Psoas muscle (tissue), 8 donors: ENCODE measurements around the gene HLA-DPB1. TPM values are rescaled to one million over a fixed set of nuclear protein-coding genes. Genes with fewer than 3 reads are reported as not detected.

Experiments
- ATAC-seq, 4 donors: fragments of 200-7000 bp; cut with Tn5 transposase; one replicate each; pipeline ENCODE4 v1.9.1; 2020; ENCODE audit warnings: moderate library complexity in 3 of 4, mild to moderate bottlenecking in 2 of 4
- DNase-seq, 2 donors: peaks; one replicate each; pipeline ENCODE4 v3.0.0-alpha.2; 2020
- H3K27ac ChIP-seq: fragments of 200-600 bp; one replicate; pipeline ENCODE4 v1.8.0; 2022
- H3K27me3 ChIP-seq, 3 donors: fragments of 200-600 bp in 1 of 3; one replicate each; pipeline versions ENCODE4 v1.6.1 to v1.8.0; 2013 to 2022; ENCODE audit warnings: low read length in 2 of 3, mild to moderate bottlenecking in 2 of 3, moderate library complexity in 1 of 3; ENCODE audit not compliant: insufficient read depth in 3 of 3
- H3K36me3 ChIP-seq, 2 donors: fragments of 200-600 bp in 1 of 2; one replicate each; pipeline versions ENCODE4 v1.6.1 to v1.8.0; 2013 to 2022; ENCODE audit warnings: low read depth in 1 of 2, mild to moderate bottlenecking in 1 of 2, moderate library complexity in 1 of 2; ENCODE audit not compliant: insufficient read depth in 1 of 2
- H3K4me1 ChIP-seq: fragments of 200-600 bp; one replicate; pipeline ENCODE4 v1.8.0; 2022
- H3K4me3 ChIP-seq: fragments of 200-600 bp; one replicate; pipeline ENCODE4 v1.8.0; 2022; ENCODE audit warnings: mild to moderate bottlenecking
- H3K9me3 ChIP-seq: fragments of 200-600 bp; one replicate; pipeline ENCODE4 v1.8.0; 2022
- whole genome bisulfite sequencing, 3 donors: extraction: QIAGEN DNeasy Blood & Tissue Kit; methylation state at CpG; one replicate each; pipeline versions ENCODE4 v1.1.6 to v1.1.7; 2013; 5-methylcytosine and 5-hydroxymethylcytosine counted together
- intact Hi-C, 2 donors: fragments of 100-400 bp; cut with DNase I; formaldehyde crosslinking; loops; one replicate each; pipeline versions ENCODE4 v1.11.0 to v1.14.2; 2022
- polyA plus RNA-seq, 3 donors: library from polyadenylated mRNA; stranded (reverse); fragments of 200-250 nt; gene quantifications; one replicate each; pipeline ENCODE4 v1.2.3, GENCODE V29; 2013
- total RNA-seq, 4 donors: library from RNA; stranded (reverse); fragmentation: NEBNext Ultra II Directional in 2 of 4; extraction: Animal tissue kit (Norgen Biotek cat#: 25700) in 2 of 4; gene quantifications; one replicate each; pipeline versions ENCODE4 v1.2.1 to v1.2.4, GENCODE V29; 2021 to 2023
- TF ChIP-seq, protein P1 (sequence below): fragments of 200-600 bp; IDR thresholded peaks from one replicate; pipeline ENCODE4 v1.8.0; 2022; ENCODE audit warnings: antibody characterized with exemption
- donor health status: healthy with polysubstance abuse.
- donor health status: DM: no; HTN: no; CAD: no; lungs with moderate emphysema.
- donor health status: Bipolar disorder and iron deficiency.
- donor health status: healthy.
- donor health status: DM: yes; HTN: yes; CAD: no.
- donor health status: DM: no; HTN: no; CAD: no.
- donor health status: DM: no; HTN: no; CAD: no.
- donor health status: DM: yes; HTN: yes; CAD: no.

HLA-DPB1 gene
- total and polyA plus RNA-seq, 7 donors, result 11.0 to 33.2 (median 17.0) TPM

DNA sequence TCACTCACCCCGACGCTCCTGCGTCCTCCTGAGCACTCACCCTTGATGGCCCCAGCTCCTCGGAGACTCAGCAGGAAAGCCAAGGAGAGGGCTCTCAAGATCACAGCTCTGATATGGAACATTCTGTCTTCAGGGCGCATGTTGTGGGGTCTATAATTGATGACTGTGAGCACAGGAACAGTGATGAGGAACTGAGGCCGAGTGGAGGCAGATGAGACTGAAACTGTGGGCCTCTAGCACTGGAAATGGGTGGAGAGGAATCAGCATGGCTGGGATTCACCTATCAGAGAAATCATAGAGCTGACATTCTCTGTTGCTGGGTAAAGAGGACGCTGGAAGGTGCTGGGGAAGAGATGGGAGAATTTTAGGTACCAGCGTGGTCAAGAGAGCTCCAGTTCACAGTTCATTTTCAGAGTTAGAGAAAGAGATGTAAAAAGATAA lies 2.3 kb upstream of the HLA-DPB1 start, which contains the start of gene HLA-DPA1:
HLA-DPA1 (minus strand) TSS at position 219 of the 441 bp plus-strand sequence.
- H3K9me3 ChIP-seq, result no peaks in the 10 kb centered on the region
- intact Hi-C loops, result no loop called here
- TF ChIP-seq, protein P1, sequence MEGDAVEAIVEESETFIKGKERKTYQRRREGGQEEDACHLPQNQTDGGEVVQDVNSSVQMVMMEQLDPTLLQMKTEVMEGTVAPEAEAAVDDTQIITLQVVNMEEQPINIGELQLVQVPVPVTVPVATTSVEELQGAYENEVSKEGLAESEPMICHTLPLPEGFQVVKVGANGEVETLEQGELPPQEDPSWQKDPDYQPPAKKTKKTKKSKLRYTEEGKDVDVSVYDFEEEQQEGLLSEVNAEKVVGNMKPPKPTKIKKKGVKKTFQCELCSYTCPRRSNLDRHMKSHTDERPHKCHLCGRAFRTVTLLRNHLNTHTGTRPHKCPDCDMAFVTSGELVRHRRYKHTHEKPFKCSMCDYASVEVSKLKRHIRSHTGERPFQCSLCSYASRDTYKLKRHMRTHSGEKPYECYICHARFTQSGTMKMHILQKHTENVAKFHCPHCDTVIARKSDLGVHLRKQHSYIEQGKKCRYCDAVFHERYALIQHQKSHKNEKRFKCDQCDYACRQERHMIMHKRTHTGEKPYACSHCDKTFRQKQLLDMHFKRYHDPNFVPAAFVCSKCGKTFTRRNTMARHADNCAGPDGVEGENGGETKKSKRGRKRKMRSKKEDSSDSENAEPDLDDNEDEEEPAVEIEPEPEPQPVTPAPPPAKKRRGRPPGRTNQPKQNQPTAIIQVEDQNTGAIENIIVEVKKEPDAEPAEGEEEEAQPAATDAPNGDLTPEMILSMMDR, result no peak
- no peak within 1 kb of the TSS for H3K27ac ChIP-seq
- no peaks in the 10 kb centered on the region for H3K4me1 ChIP-seq
- H3K4me3 ChIP-seq, result peak within 1 kb of the TSS; percentile 48
- ATAC-seq, result peak in 3 of 4 donors; percentile 58 to 66 (median 59)
- H3K27me3 ChIP-seq, result peaks cover 0 to 3% (median 2%) of the 10 kb centered on the region in 3 donors
- 40 to 53% (median 48%) methylated on average over 8 of the region's 8 CpGs for WGBS, 3 donors
- DNase-seq, result no peak
- peaks cover 0 to 10% of the 10 kb centered on the region in 2 donors for H3K36me3 ChIP-seq

DNA sequence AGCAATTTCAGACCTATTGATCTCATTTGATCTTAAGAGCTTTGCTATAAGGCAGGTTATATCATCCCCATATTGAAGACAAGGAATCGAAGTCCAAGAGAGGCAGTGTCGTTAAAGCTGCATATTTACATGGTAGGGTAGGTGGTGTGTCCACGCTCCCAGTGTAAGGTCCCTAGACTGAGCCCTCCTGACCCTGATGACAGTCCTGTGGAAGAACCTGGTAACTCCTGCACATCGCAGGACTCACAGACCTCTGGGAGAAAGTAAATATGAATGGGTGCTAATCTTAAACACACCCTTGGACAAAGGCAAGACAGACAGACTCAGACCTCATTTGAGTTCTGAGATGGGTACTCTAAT lies 602 bp upstream of the HLA-DPB1 start:
- Histone ChIP-seq H3K36me3 (no peaks in the 10 kb centered on the region), H3K4me1 (no peaks in the 10 kb centered on the region), H3K4me3 (no peak overlapping the region), H3K27ac (no peak overlapping the region), H3K27me3 (peaks cover 0 to 10% (median 2%) of the 10 kb centered on the region in 3 donors), H3K9me3 (no peaks in the 10 kb centered on the region)
- 83 to 89% (median 85%) methylated on average over 4 of the region's 4 CpGs for WGBS, 3 donors
- intact Hi-C loops, result no loop called here
- ATAC-seq (no peak), DNase-seq (no peak)
- TF ChIP-seq, protein P1, result no peak

DNA sequence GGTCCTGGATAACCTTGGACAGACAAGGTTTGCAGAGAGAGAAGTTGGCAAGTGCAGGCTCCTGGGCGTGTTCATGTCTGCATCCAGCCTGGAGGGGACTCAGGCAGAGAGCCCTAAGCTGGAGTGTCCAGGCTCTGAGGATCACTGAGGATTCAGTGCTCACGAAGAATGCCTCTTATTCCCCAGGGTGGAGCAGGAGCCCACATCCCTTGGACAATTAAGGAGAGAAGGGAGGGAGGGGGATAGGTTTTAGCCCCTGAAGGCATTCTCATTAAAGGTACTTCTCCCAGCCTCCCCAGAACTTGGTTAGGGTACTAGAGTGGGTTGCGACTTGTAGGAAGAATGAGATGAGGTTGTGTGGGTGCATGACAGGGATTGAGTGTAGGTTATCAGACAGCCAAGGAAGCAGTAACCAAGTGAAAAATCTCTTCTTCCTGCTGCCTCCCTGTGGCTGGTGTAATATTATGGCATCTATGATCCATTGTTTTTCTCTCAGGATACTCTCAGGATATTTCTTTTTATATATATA lies 680 bp downstream of the HLA-DPB1 start:
- intact Hi-C loops, result no loop called here
- no peak for DNase-seq
- 60 to 77% (median 62%) methylated on average over 3 of the region's 3 CpGs for WGBS, 3 donors
- Histone ChIP-seq H3K27me3 (peaks cover 0 to 10% (median 2%) of the 10 kb centered on the region in 3 donors), H3K4me1 (no peaks in the 10 kb centered on the region), H3K27ac (peak overlapping the region; percentile 53), H3K36me3 (no peaks in the 10 kb centered on the region), H3K4me3 (peak overlapping the region; percentile 58), H3K9me3 (no peaks in the 10 kb centered on the region)
- TF ChIP-seq, protein P1, result no peak
- ATAC-seq, result no peak

DNA sequence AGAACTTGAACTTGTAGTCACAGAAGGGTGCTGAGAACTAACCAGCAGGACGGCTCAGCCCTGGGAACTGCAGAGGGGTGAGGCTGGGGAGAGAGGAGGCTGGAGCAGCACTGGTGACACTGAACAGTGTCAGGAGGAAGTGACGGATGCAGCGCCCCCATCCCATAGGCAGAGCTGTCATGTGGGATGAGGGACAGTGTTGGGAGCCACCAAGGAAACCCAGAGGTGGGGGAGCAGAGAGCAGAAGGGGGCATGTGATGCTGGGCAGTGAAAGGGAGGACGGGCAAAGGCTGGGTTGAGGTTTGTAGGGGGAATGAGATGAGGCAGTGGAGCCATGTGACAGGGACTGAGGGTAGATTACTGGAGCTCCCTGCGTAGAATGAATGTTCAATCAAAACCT lies 2.1 kb downstream of the HLA-DPB1 start:
- DNase-seq, result no peak
- H3K9me3 ChIP-seq, result no peaks in the 10 kb centered on the region
- no peak overlapping the region for H3K27ac ChIP-seq
- H3K4me3 ChIP-seq, result no peak overlapping the region
- no peak for ATAC-seq
- H3K36me3 ChIP-seq, result no peaks in the 10 kb centered on the region
- intact Hi-C loops, result no loop called here
- 47 to 68% (median 57%) methylated on average over 5 of the region's 5 CpGs for WGBS, 3 donors
- peaks cover 0 to 10% (median 0%) of the 10 kb centered on the region in 3 donors for H3K27me3 ChIP-seq
- TF ChIP-seq, protein P1, result no peak
- no peaks in the 10 kb centered on the region for H3K4me1 ChIP-seq

DNA sequence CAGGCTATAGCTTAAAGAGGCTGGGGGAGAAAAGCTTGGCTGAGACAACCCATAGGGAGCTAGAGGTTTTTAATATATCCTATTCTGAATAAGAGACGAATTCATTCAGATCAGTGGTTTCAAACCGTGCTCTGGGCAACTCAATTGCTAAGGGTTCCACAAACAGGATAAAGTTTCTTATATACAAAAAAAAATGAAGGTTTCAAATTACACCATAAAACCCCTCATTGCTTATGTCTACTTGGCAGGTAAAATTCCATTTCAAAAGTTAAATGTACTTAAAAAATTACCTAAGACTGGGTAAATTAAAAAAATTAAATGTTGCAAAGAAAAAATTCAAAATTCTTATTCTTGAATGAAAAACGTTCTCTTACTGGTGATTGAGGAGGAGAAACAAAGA lies 2.7 kb downstream of the HLA-DPB1 start:
- Histone ChIP-seq H3K4me3 (no peak overlapping the region), H3K4me1 (no peaks in the 10 kb centered on the region)
- intact Hi-C loops, result no loop called here

More for the DNA sequence above, 2.7 kb downstream of the HLA-DPB1 start:
- ATAC-seq, result no peak
- Histone ChIP-seq H3K9me3 (no peaks in the 10 kb centered on the region), H3K27me3 (peaks cover 0 to 10% (median 0%) of the 10 kb centered on the region in 3 donors), H3K36me3 (no peaks in the 10 kb centered on the region), H3K27ac (no peak overlapping the region)
- TF ChIP-seq, protein P1, result no peak
- no peak for DNase-seq
- 60 to 74% (median 62%) methylated on average over 3 of the region's 3 CpGs for WGBS, 3 donors
